Endothelial cell (in vitro differentiated cells): ENCODE measurements around the gene XRCC4. TPM values are rescaled to one million over a fixed set of nuclear protein-coding genes. Genes with fewer than 3 reads are reported as not detected.

ENCODE experiments used
- DNase-seq: peaks from one replicate; pipeline ENCODE4 v3.0.0; 2021; ENCODE audit warnings: low spot score
- H3K27ac Mint-ChIP-seq: one replicate; pipeline ENCODE4 v1.8.0; 2021; ENCODE audit warnings: mixed read lengths, inconsistent platforms; ENCODE audit not compliant: unreplicated experiment
- H3K27me3 Mint-ChIP-seq: one replicate; pipeline ENCODE4 v1.8.0; 2021; ENCODE audit warnings: mild to moderate bottlenecking, moderate library complexity, mixed read lengths, inconsistent platforms; ENCODE audit not compliant: unreplicated experiment
- H3K36me3 Mint-ChIP-seq: one replicate; pipeline ENCODE4 v1.8.0; 2021; ENCODE audit warnings: mild to moderate bottlenecking, low read depth, mixed read lengths, inconsistent platforms; ENCODE audit not compliant: unreplicated experiment
- H3K4me1 Mint-ChIP-seq: one replicate; pipeline ENCODE4 v1.8.0; 2021; ENCODE audit warnings: mild to moderate bottlenecking, mixed read lengths, inconsistent platforms; ENCODE audit not compliant: unreplicated experiment
- H3K4me3 Mint-ChIP-seq: one replicate; pipeline ENCODE4 v1.8.0; 2021; ENCODE audit warnings: mild to moderate bottlenecking, mixed read lengths, inconsistent platforms; ENCODE audit not compliant: unreplicated experiment
- H3K9me3 Mint-ChIP-seq: one replicate; pipeline ENCODE4 v1.8.0; 2021; ENCODE audit warnings: mixed read lengths, inconsistent platforms; ENCODE audit not compliant: unreplicated experiment
- CTCF ChIP-seq: fragments of 200-600 bp; sonication (generic); IDR thresholded peaks from one replicate; pipeline ENCODE4 v1.5.0; 2021; ENCODE audit warnings: antibody characterized with exemption; ENCODE audit not compliant: unreplicated experiment
- total RNA-seq: library from RNA; stranded (reverse); fragmentation: NEBNext Ultra II Directional; extraction: Animal tissue kit (Norgen Biotek cat#: 25700); gene quantifications from one replicate; pipeline ENCODE4 v1.2.1, GENCODE V29; 2021; ENCODE audit not compliant: unreplicated experiment

XRCC4 gene
- total RNA-seq, 1 donor from 2014 or later = 6.8 TPM

DNA sequence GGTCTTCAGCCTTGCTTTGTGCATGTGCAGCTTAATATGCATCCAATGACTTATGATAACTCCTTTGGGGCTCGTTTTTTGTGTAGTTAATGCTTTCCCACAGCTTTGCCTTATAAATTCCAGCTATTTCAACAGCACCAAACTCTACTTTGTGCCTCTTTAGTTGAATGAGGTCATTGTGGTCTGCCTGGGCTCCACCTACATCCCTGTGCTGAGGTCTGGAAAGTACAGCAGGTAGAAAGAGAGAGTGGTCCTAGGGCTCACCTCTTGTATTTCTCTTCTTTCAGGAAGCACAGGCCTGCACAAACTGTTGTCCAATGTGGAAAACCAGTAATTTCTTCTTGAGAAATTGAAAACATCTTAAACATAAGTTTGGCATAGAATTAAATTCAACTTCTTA, 167.2 kb downstream of the XRCC4 start:
- no peak overlapping the region for H3K27ac Mint-ChIP-seq
- no peaks in the 10 kb centered on the region for H3K9me3 Mint-ChIP-seq
- H3K4me1 Mint-ChIP-seq = no peaks in the 10 kb centered on the region
- TF ChIP-seq CTCF = no peak
- DNase-seq = no peak
- no peaks in the 10 kb centered on the region for H3K27me3 Mint-ChIP-seq
- no peaks in the 10 kb centered on the region for H3K36me3 Mint-ChIP-seq
- H3K4me3 Mint-ChIP-seq = no peak overlapping the region

GRCh38 chr5:83245037-83245436, 167.7 kb downstream of the XRCC4 start:
- DNase-seq = no peak
- no peaks in the 10 kb centered on the region for H3K4me1 Mint-ChIP-seq
- no peaks in the 10 kb centered on the region for H3K9me3 Mint-ChIP-seq
- H3K27me3 Mint-ChIP-seq = no peaks in the 10 kb centered on the region
- H3K36me3 Mint-ChIP-seq = no peaks in the 10 kb centered on the region
- TF ChIP-seq CTCF = no peak
- no peak overlapping the region for H3K27ac Mint-ChIP-seq
- no peak overlapping the region for H3K4me3 Mint-ChIP-seq

GRCh38 chr5:83246071-83246470, 168.7 kb downstream of the XRCC4 start:
- no peak overlapping the region for H3K4me3 Mint-ChIP-seq
- no peaks in the 10 kb centered on the region for H3K4me1 Mint-ChIP-seq
- no peak overlapping the region for H3K27ac Mint-ChIP-seq
- DNase-seq = no peak
- no peaks in the 10 kb centered on the region for H3K36me3 Mint-ChIP-seq
- H3K27me3 Mint-ChIP-seq = no peaks in the 10 kb centered on the region
- H3K9me3 Mint-ChIP-seq = no peaks in the 10 kb centered on the region
- no peak for TF ChIP-seq CTCF

DNA sequence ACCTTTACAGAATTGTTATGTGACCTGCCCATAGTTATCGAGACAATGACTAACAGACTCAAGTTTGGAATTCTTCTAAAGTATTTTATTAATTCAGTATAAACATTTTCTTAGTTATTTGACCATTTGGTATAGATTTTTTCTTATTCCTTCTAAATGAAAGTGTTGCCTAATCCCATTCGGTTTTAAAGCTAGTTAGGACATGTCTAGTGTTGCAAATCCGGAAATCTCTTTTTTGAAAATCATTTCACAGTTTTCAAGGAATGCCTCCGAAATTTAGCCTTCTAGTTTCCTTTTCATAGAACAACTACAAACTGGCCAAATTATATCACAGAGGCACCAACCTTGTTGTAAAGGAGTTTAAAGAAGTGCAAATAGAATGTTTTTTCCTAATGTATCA, 171.8 kb downstream of the XRCC4 start:
- H3K27me3 Mint-ChIP-seq = no peaks in the 10 kb centered on the region
- H3K27ac Mint-ChIP-seq = no peak overlapping the region
- no peak for DNase-seq
- peaks cover 1% of the 10 kb centered on the region for H3K4me1 Mint-ChIP-seq
- H3K9me3 Mint-ChIP-seq = no peaks in the 10 kb centered on the region
- no peaks in the 10 kb centered on the region for H3K36me3 Mint-ChIP-seq
- H3K4me3 Mint-ChIP-seq = no peak overlapping the region
- no peak for TF ChIP-seq CTCF

DNA sequence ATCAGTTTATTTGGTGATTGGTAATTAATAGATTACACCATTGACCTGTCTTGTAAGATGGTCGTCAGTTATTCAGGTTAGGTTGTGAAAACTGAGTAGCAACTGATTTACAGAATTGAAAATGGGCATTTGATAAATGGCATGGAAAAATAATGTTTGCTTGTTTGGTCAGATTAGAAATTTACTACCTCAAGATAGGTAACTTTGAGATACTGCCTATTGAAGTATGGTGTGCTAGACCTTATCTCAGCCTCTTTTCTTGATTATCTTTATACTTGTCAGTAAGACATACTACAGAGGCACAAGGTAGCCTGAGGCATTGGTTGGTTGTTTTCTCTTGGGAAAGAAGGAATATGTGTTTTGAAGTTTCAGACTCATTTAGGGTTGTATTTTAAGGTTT, 174.5 kb downstream of the XRCC4 start:
- H3K36me3 Mint-ChIP-seq = no peaks in the 10 kb centered on the region
- H3K4me3 Mint-ChIP-seq = no peak overlapping the region
- DNase-seq = no peak
- H3K9me3 Mint-ChIP-seq = no peaks in the 10 kb centered on the region
- no peak for TF ChIP-seq CTCF
- H3K4me1 Mint-ChIP-seq = peaks cover 3% of the 10 kb centered on the region
- no peak overlapping the region for H3K27ac Mint-ChIP-seq
- H3K27me3 Mint-ChIP-seq = no peaks in the 10 kb centered on the region
